ENCODE measurements around the gene AIP.
"Not testable (repeated sequence)": the region's sequence is repeated elsewhere in the genome, so short reads cannot be mapped to it uniquely, and the experiment has no call there.

AIP gene

DNA sequence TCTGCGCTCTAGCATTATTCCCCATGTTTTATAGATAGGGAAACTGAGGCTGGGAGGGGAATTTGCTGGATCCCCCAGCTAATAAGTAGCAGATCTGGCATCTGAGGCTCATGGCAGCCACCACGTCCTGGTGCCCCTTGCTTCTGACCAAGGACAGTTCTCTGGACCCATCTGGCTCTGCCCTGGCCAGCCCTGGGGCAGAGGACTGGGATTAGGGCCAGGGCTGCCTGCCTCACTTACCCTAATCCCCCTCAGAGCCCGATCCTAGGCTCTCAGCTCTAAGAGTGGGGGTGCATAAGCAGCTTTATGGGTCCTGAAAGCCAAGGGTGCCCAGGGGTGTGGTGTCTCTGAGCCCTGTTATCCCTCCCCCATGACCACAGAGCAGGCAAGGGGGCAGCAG is 27.8 kb upstream of the AIP start, which contains the start of gene CABP4:
TSS of gene CABP4 (plus strand) at position 301 of the 400 bp plus-strand sequence. CDS start at position 371, 70 bp downstream.
- no peak within 1 kb of the TSS for H3K4me3 Mint-ChIP-seq
- ATAC-seq (ENCODE audit: low read depth) (no peak), DNase-seq (ENCODE audit: low spot score in 2 of 2) (no peak)
- no peaks in the 10 kb centered on the region for H3K27me3 Mint-ChIP-seq
- H3K9me3 Mint-ChIP-seq, result no peaks in the 10 kb centered on the region
- H3K4me1 Mint-ChIP-seq, result peaks cover 28% of the 10 kb centered on the region
- H3K27ac Mint-ChIP-seq, result no peak within 1 kb of the TSS
- H3K36me3 Mint-ChIP-seq, result no peaks in the 10 kb centered on the region

DNA sequence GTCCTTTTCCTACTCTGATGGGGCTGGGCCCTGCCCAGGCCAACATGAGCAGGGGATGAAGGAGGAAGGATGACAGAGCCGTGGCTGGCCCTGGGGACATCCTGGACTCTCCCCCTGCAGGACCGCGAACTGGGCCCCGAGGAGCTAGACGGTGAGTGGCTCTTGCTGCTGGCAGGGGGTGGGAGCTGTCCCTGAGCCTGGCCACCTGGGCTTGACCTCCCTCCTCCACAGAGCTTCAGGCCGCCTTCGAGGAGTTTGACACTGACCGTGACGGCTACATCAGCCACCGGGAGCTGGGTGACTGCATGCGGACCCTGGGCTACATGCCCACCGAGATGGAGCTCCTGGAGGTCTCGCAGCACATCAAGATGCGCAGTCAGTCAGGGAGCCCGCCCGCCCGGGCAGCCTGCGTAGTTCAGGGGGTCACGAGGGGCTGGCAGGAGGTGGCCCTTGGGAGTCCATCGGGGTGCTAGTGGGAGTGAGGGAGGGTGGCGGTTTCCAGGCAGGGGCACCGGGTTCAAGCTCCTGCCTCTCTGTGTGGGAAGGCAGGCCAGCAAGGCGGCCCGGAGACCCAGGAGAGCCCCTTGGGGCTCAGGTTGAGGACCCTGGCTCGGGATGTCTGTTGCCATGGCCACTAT is 26.6 kb upstream of the AIP start:
- no peak overlapping the region for H3K27ac Mint-ChIP-seq
- ATAC-seq (ENCODE audit: low read depth) (no peak), DNase-seq (ENCODE audit: low spot score in 2 of 2) (no peak)
- peaks cover 34% of the 10 kb centered on the region for H3K4me1 Mint-ChIP-seq
- H3K36me3 Mint-ChIP-seq, result no peaks in the 10 kb centered on the region
- no peak overlapping the region for H3K4me3 Mint-ChIP-seq
- no peaks in the 10 kb centered on the region for H3K27me3 Mint-ChIP-seq
- no peaks in the 10 kb centered on the region for H3K9me3 Mint-ChIP-seq

DNA sequence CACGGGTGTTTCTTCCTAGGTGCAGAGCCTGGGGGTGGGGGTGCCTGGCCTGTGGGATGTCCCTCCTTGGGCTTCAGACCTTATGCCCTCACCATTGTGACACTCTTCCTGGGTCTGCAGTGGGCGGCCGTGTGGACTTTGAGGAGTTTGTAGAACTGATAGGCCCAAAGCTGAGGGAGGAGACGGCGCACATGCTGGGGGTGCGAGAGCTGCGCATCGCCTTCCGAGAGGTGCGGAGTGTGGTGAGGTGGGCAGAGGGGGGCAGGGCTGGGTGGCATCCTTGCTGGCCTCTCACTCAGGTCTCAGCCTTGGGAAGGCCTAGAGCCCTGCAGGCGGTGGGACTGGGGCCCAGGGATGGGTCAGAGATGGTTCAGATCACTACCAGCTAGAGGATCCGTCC is 25.4 kb upstream of the AIP start:
- Mint-ChIP-seq H3K4me1 (peaks cover 31% of the 10 kb centered on the region), H3K27ac (peak overlapping the region; percentile 14), H3K36me3 (no peaks in the 10 kb centered on the region)

DNA sequence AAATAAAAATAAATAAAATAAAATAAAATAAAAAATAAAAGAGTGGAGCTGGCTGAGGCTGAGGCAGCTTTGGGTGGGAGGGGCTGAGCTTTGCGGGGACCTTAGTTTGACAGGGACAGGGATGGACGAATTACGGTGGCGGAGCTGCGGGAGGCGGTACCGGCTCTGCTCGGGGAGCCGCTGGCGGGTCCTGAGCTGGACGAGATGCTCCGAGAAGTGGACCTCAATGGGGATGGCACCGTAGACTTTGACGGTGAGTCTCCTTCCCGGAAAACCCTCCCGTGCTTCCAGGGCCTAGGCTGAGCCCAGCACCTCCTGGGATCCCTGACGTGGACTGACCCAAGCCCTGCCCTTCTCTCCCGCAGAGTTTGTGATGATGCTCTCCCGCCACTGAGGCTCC is 24.6 kb upstream of the AIP start:
- ATAC-seq (ENCODE audit: low read depth), result no peak
- DNase-seq (ENCODE audit: low spot score in 2 of 2), result no peak
- Mint-ChIP-seq H3K4me1 (peaks cover 33% of the 10 kb centered on the region), H3K27me3 (no peaks in the 10 kb centered on the region), H3K4me3 (no peak overlapping the region), H3K36me3 (no peaks in the 10 kb centered on the region), H3K27ac (peak overlapping the region; percentile 81), H3K9me3 (no peaks in the 10 kb centered on the region)

More for the DNA sequence above, 25.4 kb upstream of the AIP start:
- no peaks in the 10 kb centered on the region for H3K27me3 Mint-ChIP-seq
- no peaks in the 10 kb centered on the region for H3K9me3 Mint-ChIP-seq
- peak overlapping the region; percentile 44 for H3K4me3 Mint-ChIP-seq
- ATAC-seq (ENCODE audit: low read depth), result no peak
- DNase-seq (ENCODE audit: low spot score in 2 of 2), result no peak

DNA sequence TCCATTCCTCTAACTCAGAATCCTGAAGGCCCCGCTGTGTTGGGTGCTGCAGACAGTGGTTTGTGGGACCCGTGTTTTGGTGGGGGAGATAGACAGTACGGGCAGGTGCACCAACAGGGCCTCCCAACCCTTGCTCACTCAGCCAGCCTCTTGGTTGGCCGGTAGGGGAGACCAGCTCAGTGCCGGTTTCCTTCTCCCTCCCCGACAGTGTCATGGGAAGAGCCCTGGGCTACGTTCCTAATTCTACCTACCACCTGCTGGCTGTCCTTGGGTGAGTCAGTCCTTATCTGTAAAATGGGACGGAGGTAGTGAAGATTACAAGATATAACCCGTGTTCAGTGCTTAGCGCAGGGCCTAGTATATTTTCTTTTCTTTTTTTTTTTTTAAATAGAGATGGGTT is 19.6 kb upstream of the AIP start:
- Mint-ChIP-seq H3K27me3 (no peaks in the 10 kb centered on the region), H3K4me1 (peaks cover 36% of the 10 kb centered on the region), H3K27ac (no peak overlapping the region), H3K4me3 (no peak overlapping the region), H3K36me3 (peaks cover 5% of the 10 kb centered on the region), H3K9me3 (no peaks in the 10 kb centered on the region)
- DNase-seq (ENCODE audit: low spot score in 2 of 2) (no peak), ATAC-seq (ENCODE audit: low read depth) (no peak)

DNA sequence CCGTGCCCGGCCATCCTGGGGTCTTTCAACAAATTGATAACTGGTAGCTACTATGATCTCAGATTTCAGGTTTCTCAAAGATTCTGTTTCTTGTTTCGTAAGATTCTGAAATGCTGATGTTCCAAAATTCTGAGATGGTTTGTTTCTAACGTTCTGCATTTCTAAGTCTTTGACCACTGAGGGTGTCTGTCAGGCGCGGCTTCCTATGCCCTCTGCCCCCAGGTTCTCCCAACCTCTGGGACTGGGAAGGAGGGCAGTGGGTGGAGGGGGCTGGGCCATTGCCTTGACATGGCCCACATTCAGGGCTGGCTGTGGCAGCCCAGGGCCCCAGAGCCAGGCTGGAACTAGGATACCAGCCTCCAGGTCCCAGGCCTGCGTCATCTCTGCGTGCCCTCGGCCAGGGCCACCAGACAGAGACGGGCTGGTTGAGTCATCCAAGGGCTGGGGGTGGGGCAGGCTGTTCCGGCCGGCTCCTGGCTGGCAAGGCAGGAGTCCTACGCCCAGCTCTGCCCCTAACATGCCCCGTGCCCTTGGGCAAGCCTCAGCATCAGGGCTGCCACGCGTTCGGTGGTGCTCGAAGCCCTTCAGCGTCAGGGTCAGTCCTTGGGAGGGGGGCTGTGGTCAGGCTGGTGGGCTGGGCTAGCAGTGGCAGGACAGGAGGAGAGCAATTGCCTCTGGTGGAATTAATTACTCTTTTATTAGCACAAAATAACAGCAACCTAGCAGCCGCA is 19.0 kb upstream of the AIP start:
- Mint-ChIP-seq H3K4me3 (peak overlapping the region; percentile 91), H3K27me3 (no peaks in the 10 kb centered on the region), H3K27ac (peak overlapping the region; percentile 95), H3K4me1 (peaks cover 36% of the 10 kb centered on the region), H3K9me3 (no peaks in the 10 kb centered on the region), H3K36me3 (peaks cover 5% of the 10 kb centered on the region)
- no peak for DNase-seq (ENCODE audit: low spot score in 2 of 2)
- ATAC-seq (ENCODE audit: low read depth), result no peak

DNA sequence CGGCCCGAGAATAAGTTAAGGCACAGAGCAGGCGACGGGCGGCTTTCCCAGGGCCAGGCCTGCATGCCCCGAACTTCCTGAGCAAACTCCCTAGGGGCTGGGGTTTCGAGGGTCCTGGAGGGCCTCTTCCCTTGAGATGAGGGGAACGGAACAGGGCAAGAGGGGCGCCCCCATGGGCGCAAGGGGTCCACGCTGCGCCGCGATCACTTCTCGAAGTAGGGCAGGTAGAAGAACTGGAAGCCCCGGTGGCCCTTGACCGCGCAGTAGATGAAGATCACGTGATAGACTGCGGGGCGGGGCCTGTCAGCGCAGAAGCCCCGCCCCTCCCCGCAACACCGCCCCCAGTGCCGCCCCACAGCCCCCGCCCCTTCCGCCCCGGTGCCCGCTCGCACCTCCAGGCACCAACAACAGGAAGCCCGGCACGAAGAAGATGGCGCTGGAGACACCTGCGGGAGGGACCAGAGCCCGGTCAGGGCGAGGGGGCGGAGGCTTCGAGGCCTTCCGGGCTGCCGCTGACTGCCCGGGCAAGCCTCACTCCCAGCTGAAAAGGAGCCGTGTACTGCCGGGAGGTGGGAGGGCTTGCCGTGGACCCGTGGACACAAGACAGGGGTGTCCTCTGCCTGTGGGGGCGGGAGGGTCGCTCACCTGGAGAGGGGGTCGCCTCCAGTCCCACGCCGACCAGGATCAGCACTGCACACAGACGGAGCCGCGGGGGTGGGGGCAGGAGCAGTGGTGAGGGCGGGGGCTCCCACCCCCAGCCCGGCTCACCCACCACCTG is 18.2 kb upstream of the AIP start:
- no peaks in the 10 kb centered on the region for H3K27me3 Mint-ChIP-seq
- ATAC-seq (ENCODE audit: low read depth) (peak; percentile 67), DNase-seq (ENCODE audit: low spot score in 2 of 2) (peak; percentile 81 to 88)
- H3K36me3 Mint-ChIP-seq, result peaks cover 5% of the 10 kb centered on the region
- peaks cover 32% of the 10 kb centered on the region for H3K4me1 Mint-ChIP-seq
- H3K9me3 Mint-ChIP-seq, result no peaks in the 10 kb centered on the region
- peak overlapping the region; percentile 95 for H3K27ac Mint-ChIP-seq
- peak overlapping the region; percentile 91 for H3K4me3 Mint-ChIP-seq

DNA sequence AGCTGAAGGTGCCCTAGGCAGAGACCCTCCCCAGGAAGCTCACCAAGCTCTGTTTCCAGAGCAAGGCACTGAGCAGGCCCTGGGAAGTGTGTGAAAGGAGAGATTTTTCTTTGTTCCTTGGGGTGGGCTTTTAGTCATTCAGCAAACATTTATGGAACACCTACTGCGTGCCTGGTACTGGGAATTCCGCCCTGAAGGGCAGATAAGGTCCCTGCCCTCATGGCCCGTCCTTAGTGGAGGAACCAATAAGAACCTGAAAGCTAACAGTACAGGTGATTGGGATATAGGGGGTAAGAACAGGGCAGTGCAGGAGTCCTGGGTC is 17.7 kb upstream of the AIP start:
- H3K4me3 Mint-ChIP-seq, result peak overlapping the region; percentile 91
- DNase-seq (ENCODE audit: low spot score in 2 of 2), result no peak
- peaks cover 5% of the 10 kb centered on the region for H3K36me3 Mint-ChIP-seq
- H3K4me1 Mint-ChIP-seq, result peaks cover 27% of the 10 kb centered on the region
- peak overlapping the region; percentile 95 for H3K27ac Mint-ChIP-seq
- no peaks in the 10 kb centered on the region for H3K9me3 Mint-ChIP-seq
- no peaks in the 10 kb centered on the region for H3K27me3 Mint-ChIP-seq
- no peak for ATAC-seq (ENCODE audit: low read depth)

DNA sequence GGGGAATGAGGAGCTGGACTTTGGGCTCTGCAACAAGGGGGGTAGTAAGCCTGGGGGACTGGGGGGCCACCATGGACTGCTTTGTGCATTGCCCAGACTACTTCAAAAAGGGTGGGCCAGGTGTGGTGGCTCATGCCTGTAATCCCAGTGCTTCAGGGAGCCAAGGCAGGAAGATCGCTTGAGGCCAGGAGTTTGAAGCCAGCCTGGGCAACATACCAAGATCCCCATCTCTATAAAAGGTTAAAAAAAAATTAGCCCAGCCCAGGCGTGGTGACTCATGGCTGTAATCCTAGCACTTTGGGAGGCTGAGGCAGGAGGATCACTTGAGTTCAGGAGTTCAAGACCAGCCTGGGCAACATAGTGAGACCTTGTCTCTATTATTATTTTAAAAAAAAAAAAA is 17.3 kb upstream of the AIP start:
- Mint-ChIP-seq H3K4me3 (peak overlapping the region; percentile 91), H3K27ac (peak overlapping the region; percentile 95), H3K4me1 (peaks cover 25% of the 10 kb centered on the region)
- H3K9me3 Mint-ChIP-seq; ATAC-seq (ENCODE audit: low read depth); H3K36me3 Mint-ChIP-seq; DNase-seq (ENCODE audit: low spot score in 2 of 2); H3K27me3 Mint-ChIP-seq: not testable (repeated sequence)

DNA sequence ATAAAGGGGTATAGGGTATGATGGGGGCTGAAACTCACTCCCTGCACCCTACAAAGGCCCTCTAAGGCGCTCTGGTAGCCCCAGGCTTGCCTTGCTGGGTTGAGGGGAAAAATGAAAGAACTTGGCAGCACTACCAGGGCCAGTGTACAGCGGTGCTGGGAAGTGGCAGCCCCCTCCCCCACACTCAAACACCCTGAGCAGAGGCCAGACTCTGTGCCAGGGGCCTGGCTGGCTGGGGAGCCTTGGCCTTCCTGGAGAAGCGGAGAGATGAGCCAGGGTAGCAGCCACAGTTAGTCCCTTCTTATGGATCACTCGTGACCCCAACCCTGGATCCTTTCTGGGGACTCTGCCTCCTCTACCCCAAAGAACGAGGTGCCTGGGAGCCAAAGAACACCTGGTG is 16.5 kb upstream of the AIP start:
- ATAC-seq (ENCODE audit: low read depth) (no peak), DNase-seq (ENCODE audit: low spot score in 2 of 2) (no peak)
- Mint-ChIP-seq H3K27me3 (no peaks in the 10 kb centered on the region), H3K9me3 (no peaks in the 10 kb centered on the region), H3K27ac (peak overlapping the region; percentile 35), H3K36me3 (peaks cover 5% of the 10 kb centered on the region), H3K4me3 (peak overlapping the region; percentile 90), H3K4me1 (peaks cover 23% of the 10 kb centered on the region)

DNA sequence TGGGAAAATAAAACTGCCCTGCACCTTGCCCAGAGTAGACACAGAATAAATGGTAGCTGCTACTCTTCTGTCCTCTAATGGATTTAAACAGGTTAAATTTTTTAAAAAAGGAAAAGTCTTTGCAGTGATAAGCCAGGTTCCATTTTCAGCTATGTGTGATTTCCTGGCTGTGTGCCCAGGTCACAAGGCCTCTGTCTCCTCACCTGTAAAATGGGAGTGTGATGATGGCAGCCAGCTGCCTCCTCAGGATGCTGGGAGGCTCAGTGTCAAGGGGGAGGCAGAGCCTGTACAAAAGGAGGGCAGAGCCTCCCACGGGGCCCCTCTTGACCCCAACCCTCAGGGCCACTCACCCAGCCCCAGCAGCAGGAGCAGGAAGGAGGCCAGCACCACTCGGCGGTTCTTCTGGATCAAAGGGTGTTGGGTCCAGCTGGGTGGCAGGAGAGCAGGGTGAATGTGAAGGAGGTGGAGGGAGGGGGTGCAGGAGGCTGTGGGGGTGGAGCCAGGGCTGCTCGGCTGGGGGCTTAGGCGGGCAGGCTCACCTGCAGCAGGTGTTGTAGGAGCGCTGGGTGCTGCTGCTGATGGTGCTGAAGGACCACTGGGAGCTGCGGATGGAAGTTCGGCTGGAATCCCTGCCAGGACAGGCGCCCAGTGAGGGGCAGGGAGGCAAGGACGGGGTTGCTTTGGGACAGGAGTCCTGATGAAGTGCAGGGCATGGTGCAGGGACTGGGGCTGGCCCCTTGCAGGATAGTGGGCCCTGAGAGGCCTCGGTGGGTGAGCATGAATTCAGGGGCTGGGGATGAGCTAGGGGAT is 15.7 kb upstream of the AIP start:
- Mint-ChIP-seq H3K27me3 (no peaks in the 10 kb centered on the region), H3K4me1 (peaks cover 30% of the 10 kb centered on the region), H3K36me3 (peaks cover 5% of the 10 kb centered on the region), H3K27ac (peak overlapping the region; percentile 76), H3K4me3 (peak overlapping the region; percentile 90), H3K9me3 (no peaks in the 10 kb centered on the region)
- ATAC-seq (ENCODE audit: low read depth) (no peak), DNase-seq (ENCODE audit: low spot score in 2 of 2) (no peak)

DNA sequence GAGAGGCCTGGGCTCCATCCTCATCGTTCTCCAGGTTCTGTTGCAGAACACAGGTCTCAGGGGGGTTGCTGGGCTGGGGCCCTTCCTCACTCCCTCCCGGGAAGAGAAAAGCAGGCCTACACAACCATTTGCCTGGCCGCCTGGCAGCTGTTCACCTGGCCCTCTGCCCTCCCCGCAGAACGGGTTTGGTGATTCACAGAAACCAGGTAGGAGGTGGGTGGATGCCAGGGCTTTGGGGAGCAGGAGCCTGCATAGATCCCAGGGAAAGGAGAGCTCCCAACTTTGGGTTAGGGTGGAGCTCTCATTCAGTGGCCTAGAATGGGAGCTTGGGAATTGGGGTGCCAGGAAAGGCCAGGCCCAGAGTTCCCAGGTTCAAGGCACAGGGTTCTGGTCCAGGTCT is 14.8 kb upstream of the AIP start:
- ATAC-seq (ENCODE audit: low read depth) (no peak), DNase-seq (ENCODE audit: low spot score in 2 of 2) (no peak)
- Mint-ChIP-seq H3K4me1 (peaks cover 27% of the 10 kb centered on the region), H3K36me3 (peaks cover 5% of the 10 kb centered on the region), H3K9me3 (no peaks in the 10 kb centered on the region), H3K4me3 (peak overlapping the region; percentile 90), H3K27me3 (no peaks in the 10 kb centered on the region), H3K27ac (peak overlapping the region; percentile 79)

DNA sequence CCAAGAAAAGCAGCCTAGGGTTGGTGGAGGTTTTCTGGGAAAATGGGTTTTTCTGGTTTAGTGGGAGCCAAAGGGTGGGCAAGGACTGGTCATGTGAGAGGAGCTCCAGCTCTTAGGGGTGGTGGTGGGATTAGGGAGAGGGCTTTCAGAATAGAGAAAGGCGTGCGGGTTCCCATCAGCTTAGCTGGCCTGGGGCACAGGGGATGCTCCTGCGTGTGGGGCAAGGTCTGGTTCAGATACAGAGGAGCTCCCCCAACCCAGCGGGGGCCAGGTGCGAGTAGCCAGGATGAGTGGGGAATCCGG is 14.4 kb upstream of the AIP start:
- ATAC-seq (ENCODE audit: low read depth), result no peak
- Mint-ChIP-seq H3K4me1 (peaks cover 27% of the 10 kb centered on the region), H3K4me3 (peak overlapping the region; percentile 90), H3K36me3 (peaks cover 5% of the 10 kb centered on the region), H3K27me3 (no peaks in the 10 kb centered on the region), H3K27ac (peak overlapping the region; percentile 79), H3K9me3 (no peaks in the 10 kb centered on the region)
- no peak for DNase-seq (ENCODE audit: low spot score in 2 of 2)
